Activated CD4-positive, alpha-beta T cell treated with anti-CD3 and anti-CD28 coated beads, Interleukin-2, amount 50 U/mL, for 48 hours (primary cell): ENCODE measurements around the gene APOL1.
"Not testable (repeated sequence)": the region's sequence is repeated elsewhere in the genome, so short reads cannot be mapped to it uniquely, and the experiment has no call there.

Source experiments
- DNase-seq, 2 experiments: peaks; one replicate each; pipeline ENCODE4 v3.0.0-alpha.2; 2020

APOL1 gene

GRCh38 chr22:36226189-36226588 is 26.7 kb upstream of the APOL1 start:
- no peak for DNase-seq

- no peak for DNase-seq
Measured at GRCh38 chr22:36227396-36227795, 25.5 kb upstream of the APOL1 start.

- DNase-seq = no peak
Measured at GRCh38 chr22:36227806-36228205, 25.1 kb upstream of the APOL1 start.

- DNase-seq = not testable (repeated sequence)
Measured at GRCh38 chr22:36228369-36228768, 24.6 kb upstream of the APOL1 start.

DNA sequence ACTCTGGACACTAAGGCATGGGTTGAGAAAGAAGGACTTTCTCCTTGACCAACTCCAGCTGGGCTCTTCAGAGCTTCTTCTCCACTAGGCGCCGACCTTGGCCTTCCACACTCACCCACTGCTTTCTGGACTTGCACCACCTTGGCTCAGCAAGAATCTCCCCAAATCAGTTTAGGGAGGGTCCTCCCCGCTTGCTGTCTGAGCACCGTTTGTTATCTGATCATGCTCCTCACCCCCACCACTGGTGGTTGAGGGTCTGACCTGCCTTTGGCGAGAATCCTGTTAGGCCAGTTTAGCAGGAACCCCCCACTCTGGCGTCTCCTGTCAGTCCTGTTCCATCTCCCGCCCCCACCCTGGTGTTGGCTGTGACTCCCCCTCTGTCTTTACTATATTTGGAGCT is 24.0 kb upstream of the APOL1 start:
- no peak for DNase-seq

DNA sequence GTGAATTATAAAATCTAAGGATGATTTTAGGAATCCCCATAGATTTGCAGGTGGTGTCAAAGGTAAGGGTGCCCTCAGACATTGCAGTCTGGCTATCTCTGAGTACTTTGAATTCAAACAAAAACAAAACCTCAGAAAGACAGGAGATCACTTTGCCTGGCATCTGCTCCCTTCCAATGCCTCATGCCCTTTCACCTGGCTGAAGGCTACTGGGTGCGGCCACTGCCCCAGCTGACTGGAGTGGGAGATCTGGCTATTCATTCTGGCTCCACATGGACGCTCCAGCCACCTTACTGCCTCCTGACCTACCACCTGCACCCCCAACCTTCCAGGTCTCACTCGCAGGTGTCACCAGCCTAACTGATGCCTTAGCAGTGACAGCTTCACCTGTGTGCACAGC is 23.3 kb upstream of the APOL1 start:
- DNase-seq = not testable (repeated sequence)

GRCh38 chr22:36231051-36231450 is 21.9 kb upstream of the APOL1 start:
- not testable (repeated sequence) for DNase-seq

GRCh38 chr22:36232715-36233401 is 20.1 kb upstream of the APOL1 start:
- no peak for DNase-seq

GRCh38 chr22:36233796-36234195 is 19.1 kb upstream of the APOL1 start:
- DNase-seq = no peak

- no peak for DNase-seq
Measured at GRCh38 chr22:36234213-36234612, 18.7 kb upstream of the APOL1 start.

DNA sequence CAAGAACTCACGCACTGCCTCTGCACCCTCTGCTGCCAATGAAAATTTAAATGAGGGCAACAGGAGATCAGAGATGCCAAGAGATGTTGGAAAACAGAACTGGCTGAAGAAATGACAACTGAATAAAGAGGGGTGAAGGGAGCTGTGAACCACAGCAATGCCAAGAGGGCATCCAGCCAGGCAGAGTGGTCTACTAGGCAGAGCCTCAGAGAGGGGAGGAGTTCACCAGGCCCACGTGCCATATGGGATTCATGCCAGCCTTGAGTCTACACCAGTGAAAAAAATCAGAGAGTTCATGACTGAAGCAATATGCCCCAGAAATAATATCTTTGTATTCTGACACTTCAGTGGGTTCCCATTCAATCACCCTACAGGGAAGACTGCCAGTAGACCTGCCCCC is 18.0 kb upstream of the APOL1 start:
- DNase-seq = no peak

GRCh38 chr22:36235585-36235984 is 17.3 kb upstream of the APOL1 start:
- DNase-seq = no peak

DNA sequence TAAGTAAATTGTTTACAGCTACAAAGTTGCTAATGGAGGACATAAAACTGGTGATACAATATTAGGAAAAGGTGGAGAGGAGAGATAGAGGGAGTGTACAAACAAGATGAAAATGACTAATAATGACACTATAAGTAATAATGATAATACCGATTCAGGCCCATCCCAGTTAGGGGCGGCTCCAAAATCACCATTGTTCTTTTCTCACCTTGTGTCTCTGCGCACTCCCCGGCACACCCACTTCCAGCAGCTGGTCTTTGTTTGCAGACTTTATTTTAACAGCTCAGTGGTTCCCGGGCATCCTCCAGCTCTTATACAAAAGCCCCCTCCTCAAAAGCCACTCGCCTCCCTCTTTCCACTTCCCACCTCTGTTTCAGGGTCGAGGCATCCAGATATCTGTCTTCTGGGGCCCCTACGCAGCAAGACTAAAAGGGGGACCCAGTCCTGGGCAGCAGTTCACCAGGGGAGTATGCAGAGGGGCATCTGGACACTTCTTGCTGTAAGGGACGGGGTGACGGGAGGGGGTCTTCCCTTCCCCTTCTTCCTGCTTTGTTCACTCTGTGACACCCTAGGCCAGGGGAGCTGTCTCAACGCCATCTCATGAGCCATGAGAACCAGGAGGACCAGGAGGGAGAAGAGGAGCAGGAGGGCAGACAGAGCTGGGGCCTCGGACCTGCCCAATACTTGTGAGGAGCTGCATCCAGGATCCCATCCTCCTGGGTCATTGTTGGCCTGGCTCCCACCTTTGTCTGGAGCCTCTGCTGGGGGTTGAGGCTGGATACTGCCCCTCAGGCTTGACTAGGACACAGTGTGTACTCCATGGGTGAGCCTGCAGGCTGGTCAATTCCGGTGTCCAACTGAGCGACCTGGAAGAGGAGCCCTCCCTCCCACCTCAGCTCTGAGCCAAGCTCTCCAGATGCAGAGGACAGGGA is 16.3 kb upstream of the APOL1 start:
- no peak for DNase-seq

DNA sequence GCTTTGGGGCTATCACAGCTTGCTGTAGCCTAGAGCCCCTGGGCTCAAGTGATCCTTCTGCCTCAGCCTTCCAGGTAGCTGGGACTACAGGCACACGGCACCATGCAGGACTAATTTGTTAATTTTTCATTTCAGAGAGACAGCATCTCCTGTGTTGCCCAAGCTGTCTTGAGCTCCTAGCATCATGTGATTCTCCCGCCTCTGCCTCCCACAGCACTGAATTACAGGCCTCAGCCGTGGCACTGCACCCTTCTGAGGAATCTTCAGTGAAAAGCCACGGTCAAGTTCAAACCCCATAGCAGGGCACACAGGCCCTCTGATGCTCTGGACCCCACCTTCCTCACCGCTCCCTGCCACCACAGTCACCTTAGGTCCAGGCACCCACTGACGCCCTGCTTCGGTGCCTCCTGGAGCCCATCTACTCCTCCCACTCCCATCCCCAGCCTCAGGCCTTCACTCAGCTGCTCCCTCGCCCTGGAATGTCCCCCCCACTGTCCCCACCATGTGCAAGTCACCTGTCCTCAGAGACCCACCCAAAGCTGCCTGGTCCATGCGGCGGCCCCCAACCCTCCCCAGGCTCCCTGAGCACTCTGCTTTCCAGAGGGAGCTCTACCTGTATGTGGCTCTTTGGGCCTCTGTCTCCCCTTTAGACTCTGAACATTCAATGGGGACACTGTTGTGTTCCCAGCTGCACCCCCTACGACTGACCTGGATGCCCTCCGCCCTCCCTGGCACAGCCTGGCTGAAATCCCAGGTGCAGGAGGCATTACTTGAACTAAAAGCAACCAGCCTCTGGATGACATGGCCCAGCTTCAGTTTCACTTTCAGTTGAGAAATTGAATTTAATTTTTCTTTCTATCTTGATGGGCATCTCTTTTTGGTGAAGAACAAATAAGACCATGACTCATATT is 15.2 kb upstream of the APOL1 start:
- peak in 1 of 2 experiments; percentile 35 for DNase-seq

- DNase-seq = peak in 1 of 2 experiments; percentile 35
Measured at GRCh38 chr22:36238373-36239149, 14.4 kb upstream of the APOL1 start.

GRCh38 chr22:36239150-36239400 is 13.9 kb upstream of the APOL1 start:
- DNase-seq = peak; percentile 25 to 33

DNA sequence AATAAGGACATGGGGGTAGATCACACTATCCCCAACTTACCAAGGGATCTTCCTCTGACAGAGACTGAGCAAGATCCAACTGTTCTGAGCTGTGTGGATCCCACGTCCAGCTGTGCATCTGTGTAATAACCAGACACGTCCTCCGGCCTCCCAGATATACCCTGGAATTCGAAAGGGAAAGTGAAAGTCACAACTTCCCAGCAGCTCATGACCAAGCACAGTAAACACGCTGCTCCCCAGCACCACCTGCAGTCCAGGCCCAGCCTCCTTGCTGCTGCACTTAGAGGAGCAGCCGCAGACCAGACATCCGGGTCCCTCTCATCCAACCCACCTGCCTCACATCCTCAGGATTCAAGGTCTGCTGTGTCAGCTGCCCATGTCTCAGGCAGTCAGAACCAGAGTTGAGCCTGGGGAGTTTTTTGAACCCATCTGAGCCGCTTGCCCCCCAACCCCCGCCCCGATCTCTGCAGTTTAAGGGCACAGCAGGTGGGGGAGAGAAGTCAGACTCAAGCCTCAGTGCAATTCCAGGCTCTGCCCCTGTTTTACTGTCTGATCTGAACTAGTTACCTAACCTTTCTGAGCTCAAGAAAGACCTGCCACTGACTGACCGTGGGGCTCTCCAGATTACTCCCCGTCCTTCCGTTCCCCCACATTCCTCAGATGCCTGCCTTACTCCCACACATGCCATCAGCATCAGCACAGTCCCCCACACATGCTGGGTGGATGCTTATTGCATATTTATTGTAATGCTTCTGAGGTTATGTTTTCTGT is 13.3 kb upstream of the APOL1 start, which contains the start of gene APOL2:
TSS of gene APOL2 (minus strand) at position 127 of the 771 bp plus-strand sequence. CDS start 6,365 bp downstream, outside the sequence.
- peak; percentile 83 to 88 for DNase-seq

GRCh38 chr22:36243986-36244385 is 8.9 kb upstream of the APOL1 start:
- no peak for DNase-seq

GRCh38 chr22:36244522-36245391 is 8.2 kb upstream of the APOL1 start:
- no peak for DNase-seq

GRCh38 chr22:36245805-36246356 is 7.1 kb upstream of the APOL1 start:
- no peak for DNase-seq
